Memory B cell (primary cell): ENCODE measurements around the gene ABCC3.
A peak's percentile ranks its signal among the peaks of the same experiment; 100 is the strongest.
"Not testable (repeated sequence)": the region's sequence is repeated elsewhere in the genome, so short reads cannot be mapped to it uniquely, and the experiment has no call there.

Experiments used
- ATAC-seq: fragments of 150-1000 bp; cut with Tn5 transposase; 2 replicates; pipeline ENCODE4 v1.10.0; 2021; ENCODE audit warnings: low read depth, mild to moderate bottlenecking, moderate library complexity
- DNase-seq, 2 donors: peaks; one replicate each; pipeline ENCODE4 v3.0.0; 2022; ENCODE audit warnings: low spot score in 2 of 2
- H3K27ac Mint-ChIP-seq: one replicate; pipeline ENCODE4 v1.8.0; 2022; ENCODE audit warnings: mild to moderate bottlenecking, moderate library complexity, mixed read lengths
- H3K27me3 Mint-ChIP-seq: one replicate; pipeline ENCODE4 v1.8.0; 2022; ENCODE audit warnings: mixed read lengths
- H3K36me3 Mint-ChIP-seq: one replicate; pipeline ENCODE4 v1.8.0; 2022; ENCODE audit warnings: mild to moderate bottlenecking, mixed read lengths
- H3K4me1 Mint-ChIP-seq: one replicate; pipeline ENCODE4 v1.8.0; 2022; ENCODE audit warnings: mixed read lengths
- H3K4me3 Mint-ChIP-seq: one replicate; pipeline ENCODE4 v1.8.0; 2022; ENCODE audit warnings: mild to moderate bottlenecking, moderate library complexity, mixed read lengths
- H3K9me3 Mint-ChIP-seq: one replicate; pipeline ENCODE4 v1.8.0; 2022; ENCODE audit warnings: mixed read lengths

ABCC3 gene

DNA sequence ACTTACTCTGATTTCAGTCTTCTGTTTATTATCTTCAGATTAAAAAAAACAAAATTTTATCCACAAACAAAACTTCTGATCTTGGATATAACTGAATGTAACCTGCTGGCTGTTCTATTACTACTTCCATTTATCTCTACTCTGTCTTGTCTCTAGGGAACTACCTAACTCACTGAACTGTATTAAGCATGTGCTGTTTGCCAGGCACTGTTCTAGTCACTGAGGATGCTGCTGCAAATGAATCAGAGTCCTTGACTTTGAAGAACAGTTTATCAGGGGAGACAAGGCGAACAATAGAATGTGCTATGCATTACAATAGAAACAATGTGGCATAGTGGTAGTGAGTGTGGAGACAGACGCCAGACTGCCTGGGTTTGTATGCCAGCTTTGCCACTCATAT is 75.3 kb downstream of the ABCC3 start:
- no peak overlapping the region for H3K4me3 Mint-ChIP-seq
- H3K27ac Mint-ChIP-seq: no peak overlapping the region
- peaks cover 2% of the 10 kb centered on the region for H3K36me3 Mint-ChIP-seq

DNA sequence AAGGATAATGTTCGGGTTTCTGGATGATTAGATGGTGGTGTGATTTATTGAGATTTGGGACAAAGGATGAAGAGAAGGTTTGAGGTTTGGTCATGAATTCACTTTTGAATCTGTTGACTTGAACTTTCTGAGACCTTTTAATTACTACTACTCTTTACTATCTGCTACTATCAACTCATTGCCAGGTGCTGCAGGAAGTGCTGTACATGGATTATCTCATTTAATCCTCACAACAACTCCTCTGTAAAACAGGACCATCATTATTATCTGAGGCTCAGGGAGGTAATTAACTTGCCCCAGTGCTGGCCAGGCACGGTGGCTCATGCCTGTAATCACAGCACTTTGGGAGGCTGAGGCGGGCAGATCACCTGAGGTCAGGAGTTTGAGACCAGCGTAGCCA is 76.0 kb downstream of the ABCC3 start:
- DNase-seq: no peak
- H3K27me3 Mint-ChIP-seq: no peaks in the 10 kb centered on the region
- no peaks in the 10 kb centered on the region for H3K9me3 Mint-ChIP-seq
- peaks cover 18% of the 10 kb centered on the region for H3K4me1 Mint-ChIP-seq
- no peak for ATAC-seq
- no peak overlapping the region for H3K27ac Mint-ChIP-seq
- H3K4me3 Mint-ChIP-seq: no peak overlapping the region
- no peaks in the 10 kb centered on the region for H3K36me3 Mint-ChIP-seq

More for the DNA sequence above, 75.3 kb downstream of the ABCC3 start:
- ATAC-seq (no peak), DNase-seq (no peak)
- no peaks in the 10 kb centered on the region for H3K27me3 Mint-ChIP-seq
- H3K9me3 Mint-ChIP-seq: no peaks in the 10 kb centered on the region
- H3K4me1 Mint-ChIP-seq: peaks cover 20% of the 10 kb centered on the region

DNA sequence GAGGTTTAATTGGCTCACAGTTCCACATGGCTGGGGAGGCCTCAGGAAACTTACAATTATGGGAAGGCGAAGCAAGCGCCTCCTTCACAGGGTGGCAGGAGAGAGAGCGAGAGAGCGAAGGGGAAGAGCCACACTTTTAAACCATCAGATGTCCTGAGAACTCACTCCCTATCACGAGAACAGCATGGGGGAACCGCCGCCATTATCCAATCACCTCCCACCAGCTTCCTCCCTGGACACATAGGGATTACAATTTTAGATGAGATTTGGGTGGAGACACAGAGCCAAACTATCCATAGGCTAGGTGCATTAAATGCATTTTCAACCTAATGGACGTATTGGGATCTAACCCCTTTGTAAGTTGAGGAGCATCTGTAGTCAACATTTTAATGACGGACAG is 78.0 kb downstream of the ABCC3 start:
- H3K4me1 Mint-ChIP-seq: peaks cover 18% of the 10 kb centered on the region
- H3K36me3 Mint-ChIP-seq: no peaks in the 10 kb centered on the region
- no peak overlapping the region for H3K4me3 Mint-ChIP-seq
- DNase-seq (no peak), ATAC-seq (no peak)
- no peak overlapping the region for H3K27ac Mint-ChIP-seq
- H3K27me3 Mint-ChIP-seq: no peaks in the 10 kb centered on the region
- no peaks in the 10 kb centered on the region for H3K9me3 Mint-ChIP-seq

DNA sequence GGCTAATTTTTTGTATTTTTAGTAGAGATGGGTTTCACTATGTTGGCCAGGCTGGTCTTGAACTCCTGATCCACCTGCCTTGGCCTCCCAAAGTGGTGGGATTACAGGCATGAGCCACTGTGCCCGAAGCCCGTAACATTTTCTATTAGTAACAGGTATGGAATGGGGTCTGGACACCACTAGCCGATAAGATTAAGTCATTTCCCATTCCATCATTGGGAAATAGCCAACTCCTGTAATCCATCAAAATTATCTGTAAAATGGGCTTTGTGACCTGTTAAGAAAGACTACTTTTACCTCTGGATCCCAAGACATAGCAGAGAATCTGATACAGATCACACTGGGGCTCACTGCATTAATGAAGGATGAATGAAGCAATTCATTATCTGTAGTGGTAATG is 80.8 kb downstream of the ABCC3 start:
- DNase-seq (no peak), ATAC-seq (no peak)
- Mint-ChIP-seq H3K27ac (no peak overlapping the region), H3K4me1 (peaks cover 6% of the 10 kb centered on the region), H3K36me3 (no peaks in the 10 kb centered on the region), H3K4me3 (no peak overlapping the region), H3K9me3 (no peaks in the 10 kb centered on the region), H3K27me3 (no peaks in the 10 kb centered on the region)

DNA sequence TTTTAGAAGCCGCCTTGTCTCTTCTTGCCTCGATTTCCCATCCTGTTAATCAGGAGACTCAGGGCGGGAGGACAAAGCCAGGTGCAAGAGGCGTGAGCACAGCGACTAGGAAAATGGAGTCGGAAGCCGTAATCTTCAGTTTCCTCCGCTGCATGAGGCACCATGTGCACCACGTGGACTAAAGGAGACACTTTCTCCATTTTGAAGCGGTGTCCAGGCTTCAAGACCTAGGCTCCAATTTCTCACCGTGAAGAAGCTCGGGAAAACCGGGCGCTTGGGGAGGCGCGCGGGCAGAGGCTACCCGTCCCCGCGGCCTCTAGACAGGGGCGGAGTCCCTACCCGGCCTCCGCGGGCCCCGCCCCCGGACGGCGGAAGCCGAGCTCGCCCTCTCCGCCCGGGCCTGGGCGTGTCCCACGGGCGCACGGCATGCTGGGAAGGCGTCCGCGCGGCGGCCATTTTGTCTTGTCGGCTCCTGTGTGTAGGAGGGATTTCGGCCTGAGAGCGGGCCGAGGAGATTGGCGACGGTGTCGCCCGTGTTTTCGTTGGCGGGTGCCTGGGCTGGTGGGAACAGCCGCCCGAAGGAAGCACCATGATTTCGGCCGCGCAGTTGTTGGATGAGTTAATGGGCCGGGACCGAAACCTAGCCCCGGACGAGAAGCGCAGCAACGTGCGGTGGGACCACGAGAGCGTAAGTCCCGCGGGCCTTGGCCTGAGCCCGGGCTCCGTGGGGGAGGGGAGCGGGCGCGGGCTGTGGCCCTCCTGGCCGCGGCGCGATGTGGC is 84.7 kb downstream of the ABCC3 start, which contains the start of gene LUC7L3:
Gene LUC7L3 (plus strand): TSS at position 460 of the 780 bp plus-strand sequence. CDS start 130 bp downstream, at position 590.
- peaks cover under 1% of the 10 kb centered on the region for H3K36me3 Mint-ChIP-seq
- peak within 1 kb of the TSS; percentile 99 for H3K27ac Mint-ChIP-seq
- no peaks in the 10 kb centered on the region for H3K27me3 Mint-ChIP-seq
- DNase-seq (peak; percentile 93 to 97), ATAC-seq (peak; percentile 92)
- peak within 1 kb of the TSS; percentile 97 for H3K4me3 Mint-ChIP-seq
- H3K4me1 Mint-ChIP-seq: peaks cover 22% of the 10 kb centered on the region
- no peaks in the 10 kb centered on the region for H3K9me3 Mint-ChIP-seq

DNA sequence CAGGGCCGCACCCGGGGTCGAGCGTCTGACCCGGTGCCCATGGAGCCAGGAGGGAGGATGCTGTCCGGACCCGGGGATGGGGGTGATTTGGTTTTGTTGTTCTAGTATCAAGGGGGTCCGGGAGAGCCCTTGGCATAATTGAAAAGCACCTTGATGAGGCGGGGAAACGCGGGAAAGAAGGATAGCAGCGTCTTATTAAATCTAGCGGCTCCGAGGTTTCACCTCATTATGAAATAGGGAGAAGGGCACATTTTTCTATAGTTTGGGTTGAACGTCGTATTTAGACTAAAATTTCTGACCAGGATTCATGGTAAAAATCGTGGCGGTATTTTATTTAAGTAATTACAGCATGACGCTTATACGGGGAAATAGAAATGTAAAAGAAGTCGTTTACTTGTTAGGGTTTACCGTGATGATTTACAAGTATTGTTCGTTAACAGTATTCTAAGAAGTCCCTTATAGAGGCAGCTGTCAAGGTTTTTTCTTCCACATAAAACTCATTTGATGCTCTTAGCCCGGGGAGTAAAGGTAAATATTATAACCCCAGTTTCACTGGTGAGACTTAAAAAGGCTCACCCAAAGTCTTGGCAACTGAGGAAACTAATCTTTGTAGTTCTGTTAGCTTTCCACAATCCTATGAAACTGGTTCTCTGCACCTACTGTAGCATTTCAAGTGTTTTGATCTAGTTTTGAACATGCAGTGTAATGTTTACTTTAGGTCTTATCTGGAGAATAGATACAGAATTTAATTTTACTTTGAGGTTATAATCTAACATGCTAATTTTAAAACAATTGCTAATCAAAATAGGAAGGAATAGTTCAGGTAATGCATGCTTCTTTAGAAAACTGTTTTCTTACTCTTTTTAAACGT is 85.5 kb downstream of the ABCC3 start:
- ATAC-seq (no peak), DNase-seq (no peak)
- no peaks in the 10 kb centered on the region for H3K9me3 Mint-ChIP-seq
- peak overlapping the region; percentile 97 for H3K4me3 Mint-ChIP-seq
- peak overlapping the region; percentile 99 for H3K27ac Mint-ChIP-seq
- no peaks in the 10 kb centered on the region for H3K27me3 Mint-ChIP-seq
- peaks cover 27% of the 10 kb centered on the region for H3K4me1 Mint-ChIP-seq
- peaks cover 2% of the 10 kb centered on the region for H3K36me3 Mint-ChIP-seq

DNA sequence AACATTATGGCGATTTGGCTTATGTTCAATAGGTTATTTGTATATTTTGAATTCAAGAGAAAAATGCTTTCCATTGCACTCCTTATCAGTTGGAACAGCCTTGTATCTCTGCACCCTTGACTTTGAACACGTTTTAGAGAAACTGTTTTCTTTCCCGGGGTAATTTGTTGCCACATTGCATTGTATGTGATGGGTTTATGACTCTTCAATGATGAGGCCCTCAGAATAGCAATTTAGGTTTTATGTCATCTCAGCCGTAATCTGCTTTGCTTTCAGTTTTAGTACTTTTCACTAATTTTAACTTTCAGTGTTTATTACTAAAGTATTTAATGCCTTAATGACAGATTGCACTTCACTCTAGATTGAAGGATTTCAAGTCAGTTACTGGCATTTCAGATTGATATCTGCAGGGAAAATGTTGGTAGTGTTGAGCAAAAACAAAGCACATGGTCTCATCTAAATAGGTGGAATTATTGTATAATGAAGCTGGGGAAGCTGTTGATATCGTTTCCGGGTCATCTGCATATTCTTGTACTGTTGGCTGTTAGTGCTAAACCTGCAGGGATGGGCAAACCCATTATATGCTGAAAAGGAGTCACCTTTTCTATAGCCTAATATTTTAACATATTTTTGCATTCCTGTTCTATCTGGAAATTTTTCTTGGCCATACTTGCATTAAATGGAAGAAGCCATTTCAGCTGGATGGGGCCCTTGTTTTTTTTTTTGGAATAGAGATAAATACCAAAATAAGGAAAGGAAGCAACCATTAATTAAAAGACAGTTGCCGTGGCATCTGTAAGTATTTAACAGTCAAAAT is 86.7 kb downstream of the ABCC3 start:
- Mint-ChIP-seq H3K4me3 (peak overlapping the region; percentile 97), H3K36me3 (peaks cover 2% of the 10 kb centered on the region), H3K27ac (peak overlapping the region; percentile 99), H3K4me1 (peaks cover 32% of the 10 kb centered on the region), H3K27me3 (no peaks in the 10 kb centered on the region), H3K9me3 (no peaks in the 10 kb centered on the region)
- DNase-seq (no peak), ATAC-seq (no peak)

DNA sequence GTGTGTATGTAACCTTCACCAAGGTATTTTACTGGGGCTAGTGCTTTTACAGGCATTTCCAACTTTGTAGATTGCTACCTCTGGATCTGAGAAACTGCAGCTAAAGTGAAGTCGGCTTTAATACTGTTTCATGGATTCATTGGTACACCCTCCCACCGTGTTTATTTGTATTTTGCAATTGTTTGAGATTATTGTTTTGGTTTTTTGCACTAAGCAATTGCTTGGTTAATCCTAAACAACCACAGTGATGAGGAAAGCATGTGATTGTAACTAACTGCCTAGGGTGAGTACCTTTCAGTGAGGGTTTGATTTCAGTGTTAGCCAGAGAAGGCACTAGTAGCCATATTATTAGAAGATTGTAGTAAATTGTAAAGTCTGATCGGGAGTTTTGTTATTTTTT is 88.1 kb downstream of the ABCC3 start:
- H3K27me3 Mint-ChIP-seq: no peaks in the 10 kb centered on the region
- no peak overlapping the region for H3K4me3 Mint-ChIP-seq
- peak overlapping the region; percentile 33 for H3K27ac Mint-ChIP-seq
- DNase-seq (no peak), ATAC-seq (no peak)
- peaks cover 37% of the 10 kb centered on the region for H3K4me1 Mint-ChIP-seq
- no peaks in the 10 kb centered on the region for H3K9me3 Mint-ChIP-seq
- peaks cover 5% of the 10 kb centered on the region for H3K36me3 Mint-ChIP-seq

DNA sequence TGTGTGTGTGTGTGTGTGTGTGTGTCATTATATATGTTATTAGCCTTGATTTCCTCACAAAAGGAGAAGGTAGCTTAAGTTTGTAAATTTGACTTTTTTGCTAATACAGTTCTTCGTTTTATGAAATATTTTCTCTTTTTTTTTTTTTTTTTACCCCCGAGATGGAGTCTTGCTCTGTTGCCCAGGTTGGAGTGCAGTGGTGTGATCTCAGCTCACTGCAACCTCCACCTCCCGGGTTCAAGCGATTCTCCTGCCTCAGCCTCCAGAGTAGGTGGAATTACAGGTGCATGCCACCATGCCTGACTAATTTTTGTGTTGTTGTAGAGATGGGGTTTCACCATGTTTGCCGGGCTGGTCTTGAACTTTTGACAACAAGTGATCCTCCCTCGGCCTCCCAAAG is 89.9 kb downstream of the ABCC3 start:
- not testable (repeated sequence) for H3K27me3 Mint-ChIP-seq, H3K27ac Mint-ChIP-seq, H3K4me3 Mint-ChIP-seq, DNase-seq, H3K36me3 Mint-ChIP-seq, H3K9me3 Mint-ChIP-seq, ATAC-seq
- H3K4me1 Mint-ChIP-seq: peaks cover 45% of the 10 kb centered on the region

DNA sequence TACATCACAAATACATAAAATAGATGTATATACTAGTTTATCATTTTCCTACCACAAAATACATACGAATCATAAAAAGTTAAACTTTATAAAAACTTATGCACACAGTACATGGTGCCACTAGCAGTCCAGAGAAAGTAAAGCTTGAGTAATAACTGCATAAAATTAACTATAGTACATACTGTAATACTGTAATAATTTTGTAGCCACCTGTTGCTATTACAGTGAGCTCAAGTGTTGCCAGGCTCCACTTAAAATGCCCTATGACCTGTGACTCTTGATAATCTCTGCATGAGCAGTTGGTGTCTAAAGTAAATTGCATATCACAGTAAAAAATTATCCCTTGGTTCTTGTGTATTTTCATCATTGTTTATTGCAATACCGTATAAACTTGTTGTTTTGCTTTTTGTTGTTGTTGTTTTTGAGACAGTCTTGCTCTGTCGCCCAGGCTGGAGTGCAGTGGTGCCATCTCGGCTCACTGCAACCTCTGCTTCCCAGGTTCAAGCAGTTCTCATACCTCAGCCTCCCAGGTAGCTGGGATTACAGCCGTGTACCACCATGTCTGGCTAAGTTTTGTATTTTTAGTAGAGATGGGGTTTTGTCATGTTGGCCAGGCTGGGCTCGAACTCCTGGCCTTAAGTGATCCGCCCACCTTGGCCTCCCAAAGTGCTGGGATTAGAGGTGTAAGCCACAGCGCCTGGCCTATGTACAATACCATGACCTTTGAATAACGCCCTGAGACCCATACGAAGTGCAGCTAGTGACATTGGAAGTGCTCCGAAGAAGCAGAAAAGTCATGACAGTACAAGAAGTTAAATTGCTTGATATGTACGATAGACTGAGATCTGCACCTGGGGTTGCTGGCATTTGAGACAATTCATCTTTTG is 91.3 kb downstream of the ABCC3 start:
- ATAC-seq (no peak), DNase-seq (no peak)
- Mint-ChIP-seq H3K9me3 (no peaks in the 10 kb centered on the region), H3K4me1 (peaks cover 39% of the 10 kb centered on the region), H3K4me3 (no peak overlapping the region), H3K36me3 (peaks cover 5% of the 10 kb centered on the region), H3K27me3 (no peaks in the 10 kb centered on the region), H3K27ac (no peak overlapping the region)

DNA sequence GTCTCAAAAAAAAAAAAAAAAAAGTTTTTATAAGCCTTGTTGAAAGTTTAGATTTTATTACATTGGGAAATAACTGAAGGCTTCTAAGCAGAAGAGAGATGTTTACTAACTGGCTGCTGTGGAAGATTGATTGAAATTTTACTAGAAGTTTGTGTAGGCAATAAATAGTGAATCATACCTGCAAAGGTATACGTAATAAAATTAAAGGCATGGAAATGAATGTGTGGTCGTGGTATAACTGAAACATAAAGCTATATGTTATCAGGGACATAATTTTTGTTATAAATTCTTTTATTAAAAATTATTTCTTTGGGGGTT is 93.4 kb downstream of the ABCC3 start:
- H3K27me3 Mint-ChIP-seq: no peaks in the 10 kb centered on the region
- H3K9me3 Mint-ChIP-seq: no peaks in the 10 kb centered on the region
- H3K4me3 Mint-ChIP-seq: no peak overlapping the region
- H3K36me3 Mint-ChIP-seq: peaks cover 7% of the 10 kb centered on the region
- ATAC-seq (no peak), DNase-seq (no peak)
- peaks cover 35% of the 10 kb centered on the region for H3K4me1 Mint-ChIP-seq
- H3K27ac Mint-ChIP-seq: no peak overlapping the region

DNA sequence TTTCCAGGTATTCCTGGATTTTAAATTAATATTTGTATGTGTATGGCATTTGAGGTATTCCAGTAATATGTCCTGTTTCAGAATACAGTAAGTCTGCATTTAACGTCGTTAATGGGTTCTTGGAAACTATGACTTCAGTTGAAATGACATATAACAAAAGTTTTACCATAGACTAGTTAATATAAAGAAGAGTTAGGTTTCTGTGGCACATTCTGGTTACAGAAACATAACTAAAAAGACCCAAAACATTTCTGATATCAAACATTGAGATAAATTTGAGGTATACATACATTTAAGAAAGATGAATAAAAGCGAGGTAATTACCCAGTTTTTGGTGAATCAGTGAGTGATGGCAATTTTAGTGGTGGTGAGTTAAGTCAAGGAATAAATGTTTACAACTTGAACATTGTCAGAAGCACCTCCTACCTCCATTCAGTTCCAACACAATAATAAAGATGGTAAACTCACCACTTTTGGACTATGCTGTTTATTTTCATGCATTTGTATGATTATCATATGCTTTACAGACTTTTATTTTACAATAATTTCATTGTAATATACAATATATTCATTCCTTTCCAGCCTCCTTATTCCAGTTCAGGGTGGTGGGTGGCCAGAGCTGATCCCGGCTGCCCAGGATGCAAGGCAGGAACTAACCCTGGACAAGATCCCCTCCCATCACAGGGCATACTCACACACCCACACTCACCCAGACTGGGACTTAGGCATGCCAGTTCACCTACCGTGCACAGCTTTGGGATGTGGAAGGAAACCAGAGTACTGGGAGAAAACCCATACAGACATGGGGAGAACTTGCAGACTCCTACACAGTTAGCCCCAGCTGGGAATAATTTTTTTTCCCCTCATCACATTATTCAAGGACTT is 94.4 kb downstream of the ABCC3 start:
- H3K4me3 Mint-ChIP-seq: no peak overlapping the region
- no peaks in the 10 kb centered on the region for H3K27me3 Mint-ChIP-seq
- H3K4me1 Mint-ChIP-seq: peaks cover 35% of the 10 kb centered on the region
- no peak overlapping the region for H3K27ac Mint-ChIP-seq
- DNase-seq (no peak), ATAC-seq (no peak)
- peaks cover 7% of the 10 kb centered on the region for H3K36me3 Mint-ChIP-seq
- no peaks in the 10 kb centered on the region for H3K9me3 Mint-ChIP-seq
